OCI-LY7 (cell line): ENCODE measurements around the gene CTSZ. TPM values are rescaled to one million over a fixed set of nuclear protein-coding genes. Genes with fewer than 3 reads are reported as not detected.
"Not testable (repeated sequence)": the region's sequence is repeated elsewhere in the genome, so short reads cannot be mapped to it uniquely, and the experiment has no call there.

Experiments used
- BruUV-seq: library from RNA; stranded (reverse); fragments of 400-500 nt; replicated peaks from 2 replicates; lab custom pipeline; 2021; lab: Mats Ljungman, UMichigan
- CTCF ChIA-PET: fragments of 300-600 bp; sonication (Branson Sonifier 250); formaldehyde crosslinking; loops from one replicate; lab custom pipeline; 2022; ENCODE audit warnings: antibody characterized with exemption; ENCODE audit not compliant: unreplicated experiment; lab: Charles Lee
- POLR2A ChIA-PET: fragments of 300-600 bp; sonication (Branson Sonifier 250); formaldehyde crosslinking; loops from one replicate; lab custom pipeline; 2022; ENCODE audit warnings: antibody characterized with exemption; lab: Charles Lee
- DNase-seq: peaks from one replicate; pipeline ENCODE4 v3.0.0-alpha.2; 2015; ENCODE audit warnings: low spot score
- H2AFZ ChIP-seq: fragments of 200-600 bp; sonication (generic), shearing (Covaris generic); 2 replicates; pipeline ENCODE4 v1.6.1; 2014; ENCODE audit warnings: mild to moderate bottlenecking, antibody characterized with exemption, low read length, moderate library complexity
- H3K27ac ChIP-seq: fragments of 200-600 bp; sonication (generic); 2 replicates; pipeline ENCODE4 v1.5.1; 2014; ENCODE audit warnings: mixed run types, low read depth, mild to moderate bottlenecking, moderate library complexity, low read length, inconsistent platforms; ENCODE audit not compliant: poor library complexity, severe bottlenecking
- H3K36me3 ChIP-seq: fragments of 200-600 bp; sonication (generic); 2 replicates; pipeline ENCODE4 v1.6.1; 2014; ENCODE audit warnings: mild to moderate bottlenecking, antibody characterized with exemption, low read length, moderate library complexity, mixed read lengths; ENCODE audit not compliant: insufficient read depth
- H3K4me1 ChIP-seq: fragments of 200-600 bp; sonication (generic); 2 replicates; pipeline ENCODE4 v1.5.1; 2014; ENCODE audit warnings: mild to moderate bottlenecking, low read length; ENCODE audit not compliant: insufficient read depth, poor library complexity, severe bottlenecking
- H3K4me2 ChIP-seq: fragments of 200-600 bp; sonication (generic); 2 replicates; pipeline ENCODE4 v1.6.1; 2014; ENCODE audit warnings: mild to moderate bottlenecking, low read length
- H3K4me3 ChIP-seq: fragments of 200-600 bp; sonication (generic); 2 replicates; pipeline ENCODE4 v1.5.1; 2014; ENCODE audit warnings: mild to moderate bottlenecking, low read depth, low read length; ENCODE audit not compliant: poor library complexity, severe bottlenecking
- H3K79me2 ChIP-seq: fragments of 200-600 bp; sonication (generic); 2 replicates; pipeline ENCODE4 v1.6.1; 2016; ENCODE audit warnings: low read depth, mild to moderate bottlenecking, low read length, moderate library complexity, mixed read lengths; ENCODE audit not compliant: insufficient read depth
- H3K9me2 ChIP-seq: fragments of 200-600 bp; sonication (generic); 2 replicates; pipeline ENCODE4 v1.6.1; 2016; ENCODE audit warnings: mild to moderate bottlenecking, low read length, mixed read lengths; ENCODE audit not compliant: insufficient read depth
- H3K9me3 ChIP-seq: fragments of 200-600 bp; sonication (generic); 2 replicates; pipeline ENCODE4 v1.6.1; 2014; ENCODE audit warnings: mild to moderate bottlenecking, mixed run types, low read length, mixed read lengths
- H4K20me1 ChIP-seq: fragments of 200-600 bp; sonication (generic); 2 replicates; pipeline ENCODE4 v1.6.1; 2014; ENCODE audit warnings: mild to moderate bottlenecking, antibody characterized with exemption, low read length, moderate library complexity, mixed read lengths; ENCODE audit not compliant: insufficient read depth
- EZH2phosphoT487 ChIP-seq: fragments of 200-600 bp; sonication (generic); IDR thresholded peaks from 2 replicates; pipeline ENCODE4 v1.6.1; 2018; ENCODE audit warnings: low read depth, borderline replicate concordance, mild to moderate bottlenecking, mixed run types, antibody characterized with exemption, low read length, moderate library complexity, mixed read lengths
- intact Hi-C: fragments of 100-400 bp; cut with micrococcal nuclease; formaldehyde crosslinking; loops from one replicate; pipeline ENCODE4 v1.10.0; 2022; ENCODE audit not compliant: unreplicated experiment
- total RNA-seq, 2 experiments: library from RNA; depleted of rRNA in 1 of 2; stranded (reverse); fragments of >200 nt in 1 of 2; shearing (Covaris generic) in 1 of 2; gene quantifications; 2 replicates each; pipeline ENCODE4 v1.2.3, GENCODE V29; 2014 to 2022
- TF ChIP-seq, protein P1 (sequence below): fragments of 200-600 bp; sonication (generic); conservative IDR thresholded peaks from 2 replicates; pipeline ENCODE4 v1.5.1; 2014; ENCODE audit warnings: mild to moderate bottlenecking, antibody characterized with exemption, low read length, moderate library complexity, mixed read lengths

The CTSZ gene
- total RNA-seq, 2 experiments from 2014 or later, result 50.5 to 114 TPM

DNA sequence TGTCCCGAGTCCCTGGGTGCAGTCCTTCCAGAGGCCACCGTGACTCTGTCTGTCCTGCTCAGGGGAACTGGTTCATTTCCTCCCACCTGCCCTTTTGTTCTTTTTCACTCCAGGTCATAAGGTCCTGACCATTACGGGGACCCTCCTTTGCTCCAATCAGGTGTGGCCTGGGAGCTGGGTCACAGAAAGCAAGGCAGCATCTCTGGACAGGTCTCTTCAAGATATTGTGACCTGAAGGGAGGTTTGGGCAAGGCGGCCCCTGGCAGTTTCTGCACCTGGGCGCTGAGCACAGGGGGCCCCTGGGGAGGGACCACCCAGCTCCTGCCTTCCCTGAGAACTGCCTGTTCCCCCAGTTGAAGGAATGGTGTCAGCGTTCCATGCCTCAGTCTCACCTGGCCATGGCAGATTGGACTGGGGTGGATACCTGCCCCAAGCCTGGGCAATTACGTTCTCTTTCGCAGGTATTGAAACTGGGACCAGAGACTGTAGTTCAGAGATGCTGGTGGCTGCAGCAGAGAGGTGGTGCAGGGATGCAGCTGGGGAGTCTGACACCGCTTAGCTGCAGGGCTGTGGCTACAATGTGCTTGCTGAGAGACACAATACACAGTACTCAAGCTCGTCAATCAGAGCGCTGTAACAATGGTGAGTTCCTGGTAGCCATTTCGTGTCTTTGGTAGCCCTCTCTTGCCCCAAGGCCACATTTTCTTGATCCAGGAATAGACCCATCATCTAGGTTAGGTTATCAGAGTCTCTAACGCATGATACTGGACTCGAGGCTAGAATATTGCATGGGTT is 41.6 kb downstream of the CTSZ start:
- Histone ChIP-seq H2AFZ (no peak overlapping the region), H3K9me3 (peaks cover 14% of the 10 kb centered on the region; the same call in 1 of the 2 replicates), H3K27ac (no peak overlapping the region), H3K9me2 (no peaks in the 10 kb centered on the region), H3K36me3 (no peaks in the 10 kb centered on the region), H3K4me3 (no peak overlapping the region), H4K20me1 (no peaks in the 10 kb centered on the region), H3K4me2 (no peak overlapping the region), H3K4me1 (peaks cover 9% of the 10 kb centered on the region), H3K79me2 (no peaks in the 10 kb centered on the region)
- CTCF ChIA-PET, result no interaction called here
- intact Hi-C loops, result no loop called here
- no peak for DNase-seq
- BruUV-seq, result no TSS peak
- TF ChIP-seq, protein P1, sequence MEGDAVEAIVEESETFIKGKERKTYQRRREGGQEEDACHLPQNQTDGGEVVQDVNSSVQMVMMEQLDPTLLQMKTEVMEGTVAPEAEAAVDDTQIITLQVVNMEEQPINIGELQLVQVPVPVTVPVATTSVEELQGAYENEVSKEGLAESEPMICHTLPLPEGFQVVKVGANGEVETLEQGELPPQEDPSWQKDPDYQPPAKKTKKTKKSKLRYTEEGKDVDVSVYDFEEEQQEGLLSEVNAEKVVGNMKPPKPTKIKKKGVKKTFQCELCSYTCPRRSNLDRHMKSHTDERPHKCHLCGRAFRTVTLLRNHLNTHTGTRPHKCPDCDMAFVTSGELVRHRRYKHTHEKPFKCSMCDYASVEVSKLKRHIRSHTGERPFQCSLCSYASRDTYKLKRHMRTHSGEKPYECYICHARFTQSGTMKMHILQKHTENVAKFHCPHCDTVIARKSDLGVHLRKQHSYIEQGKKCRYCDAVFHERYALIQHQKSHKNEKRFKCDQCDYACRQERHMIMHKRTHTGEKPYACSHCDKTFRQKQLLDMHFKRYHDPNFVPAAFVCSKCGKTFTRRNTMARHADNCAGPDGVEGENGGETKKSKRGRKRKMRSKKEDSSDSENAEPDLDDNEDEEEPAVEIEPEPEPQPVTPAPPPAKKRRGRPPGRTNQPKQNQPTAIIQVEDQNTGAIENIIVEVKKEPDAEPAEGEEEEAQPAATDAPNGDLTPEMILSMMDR, result no peak
- no peak for TF ChIP-seq EZH2phosphoT487
- POLR2A ChIA-PET, result no interaction called here

- H4K20me1 ChIP-seq, POLR2A ChIA-PET, CTCF ChIA-PET, DNase-seq, H3K4me3 ChIP-seq, H3K36me3 ChIP-seq, H2AFZ ChIP-seq, H3K4me2 ChIP-seq, H3K27ac ChIP-seq, intact Hi-C loops, H3K79me2 ChIP-seq, H3K9me2 ChIP-seq, H3K4me1 ChIP-seq, BruUV-seq, H3K9me3 ChIP-seq: not testable (repeated sequence)
Measured at GRCh38 chr20:58963922-58964321, 43.1 kb downstream of the CTSZ start.

DNA sequence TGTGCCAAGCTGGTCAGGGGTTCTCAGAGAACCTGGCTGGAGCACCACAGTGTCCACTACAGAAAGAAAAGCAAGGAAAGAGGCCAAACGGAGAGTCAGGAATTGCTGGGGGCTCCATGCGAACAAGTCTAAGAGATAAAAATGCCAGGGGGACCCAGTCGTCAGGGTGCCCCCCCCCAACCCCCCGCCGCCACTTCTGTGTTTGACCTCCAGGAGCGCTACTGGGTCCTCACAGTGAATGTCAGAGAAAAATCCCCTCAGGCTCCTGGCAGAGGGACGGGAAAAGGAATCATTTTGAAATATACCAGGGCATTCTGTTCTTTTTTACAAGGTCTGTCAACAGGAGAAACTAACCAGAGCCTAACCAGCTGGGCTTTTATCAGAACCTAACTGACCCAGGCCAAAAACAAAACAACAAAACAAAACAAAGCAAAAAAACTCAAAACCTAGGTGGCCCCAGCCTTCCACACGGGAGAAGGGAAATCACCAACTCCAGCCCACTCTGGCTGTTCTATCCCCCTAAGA is 43.9 kb downstream of the CTSZ start:
- Histone ChIP-seq H3K4me2 (no peak overlapping the region), H3K9me3 (no peaks in the 10 kb centered on the region), H2AFZ (no peak overlapping the region), H3K4me3 (no peak overlapping the region), H3K79me2 (no peaks in the 10 kb centered on the region), H3K4me1 (no peaks in the 10 kb centered on the region), H4K20me1 (no peaks in the 10 kb centered on the region), H3K27ac (no peak overlapping the region), H3K9me2 (no peaks in the 10 kb centered on the region), H3K36me3 (no peaks in the 10 kb centered on the region)
- TF ChIP-seq, protein P1, result no peak
- TF ChIP-seq EZH2phosphoT487, result no peak
- intact Hi-C loops, result no loop called here
- ChIA-PET CTCF (no interaction called here), POLR2A (no interaction called here)
- no TSS peak for BruUV-seq
- no peak for DNase-seq
